ENCODE results near the gene SPATA13. TPM values are rescaled to one million over a fixed set of nuclear protein-coding genes. Genes with fewer than 3 reads are reported as not detected.
A peak's percentile ranks its signal among the peaks of the same experiment; 100 is the strongest.
"Not testable (repeated sequence)": the region's sequence is repeated elsewhere in the genome, so short reads cannot be mapped to it uniquely, and the experiment has no call there.

SPATA13 gene
- total RNA-seq, 1 experiment from 2014 or later: 22.1 TPM

GRCh38 chr13:24299488-24300114 lies 139.1 kb downstream of the SPATA13 start:
- in situ Hi-C loops (cut with HindIII; ENCODE audit: low pct_unique_long_range_greater_than_20kb, low sequenced_read_pairs): no loop called here
- no peak for DNase-seq (ENCODE audit: low read depth, low spot score)

- no peak for DNase-seq (ENCODE audit: low read depth, low spot score)
- in situ Hi-C loops (cut with HindIII; ENCODE audit: low pct_unique_long_range_greater_than_20kb, low sequenced_read_pairs): no loop called here
Measured at GRCh38 chr13:24301434-24301833, 140.9 kb downstream of the SPATA13 start.

GRCh38 chr13:24301911-24302310 lies 141.4 kb downstream of the SPATA13 start:
- DNase-seq (ENCODE audit: low read depth, low spot score): no peak
- in situ Hi-C loops (cut with HindIII; ENCODE audit: low pct_unique_long_range_greater_than_20kb, low sequenced_read_pairs): no loop called here

- no peak for DNase-seq (ENCODE audit: low read depth, low spot score)
- in situ Hi-C loops (cut with HindIII; ENCODE audit: low pct_unique_long_range_greater_than_20kb, low sequenced_read_pairs): no loop called here
Measured at GRCh38 chr13:24304620-24305019, 144.1 kb downstream of the SPATA13 start.

- in situ Hi-C loops (cut with HindIII; ENCODE audit: low pct_unique_long_range_greater_than_20kb, low sequenced_read_pairs): no loop called here
Measured at GRCh38 chr13:24306632-24307031, 146.1 kb downstream of the SPATA13 start.

GRCh38 chr13:24307211-24308067 lies 146.9 kb downstream of the SPATA13 start:
- DNase-seq (ENCODE audit: low read depth, low spot score): no peak
- in situ Hi-C loops (cut with HindIII; ENCODE audit: low pct_unique_long_range_greater_than_20kb, low sequenced_read_pairs): no loop called here

More at GRCh38 chr13:24306632-24307031, 146.1 kb downstream of the SPATA13 start:
- no peak for DNase-seq (ENCODE audit: low read depth, low spot score)

- DNase-seq (ENCODE audit: low read depth, low spot score): no peak
- in situ Hi-C loops (cut with HindIII; ENCODE audit: low pct_unique_long_range_greater_than_20kb, low sequenced_read_pairs): no loop called here
Measured at GRCh38 chr13:24308068-24308445, 147.5 kb downstream of the SPATA13 start.

- in situ Hi-C loops (cut with HindIII; ENCODE audit: low pct_unique_long_range_greater_than_20kb, low sequenced_read_pairs): no loop called here
- DNase-seq (ENCODE audit: low read depth, low spot score): no peak
Measured at GRCh38 chr13:24308488-24309020, 148.0 kb downstream of the SPATA13 start.

- DNase-seq (ENCODE audit: low read depth, low spot score); in situ Hi-C loops (cut with HindIII; ENCODE audit: low pct_unique_long_range_greater_than_20kb, low sequenced_read_pairs): not testable (repeated sequence)
Measured at GRCh38 chr13:24309300-24309699, 148.8 kb downstream of the SPATA13 start, which contains the start of gene C1QTNF9. Gene C1QTNF9, plus strand, starts transcription at chr13:24309580. Its CDS starts 6,424 bp downstream, at chr13:24316004.

GRCh38 chr13:24313439-24313838 lies 152.9 kb downstream of the SPATA13 start:
- in situ Hi-C loops (cut with HindIII; ENCODE audit: low pct_unique_long_range_greater_than_20kb, low sequenced_read_pairs): no loop called here
- DNase-seq (ENCODE audit: low read depth, low spot score): peak; percentile 34

- DNase-seq (ENCODE audit: low read depth, low spot score); in situ Hi-C loops (cut with HindIII; ENCODE audit: low pct_unique_long_range_greater_than_20kb, low sequenced_read_pairs): not testable (repeated sequence)
Measured at GRCh38 chr13:24317835-24318234, 157.3 kb downstream of the SPATA13 start.

- not testable (repeated sequence) for DNase-seq (ENCODE audit: low read depth, low spot score)
Measured at GRCh38 chr13:24318878-24319277, 158.4 kb downstream of the SPATA13 start.

GRCh38 chr13:24319641-24320040 lies 159.1 kb downstream of the SPATA13 start:
- in situ Hi-C loops (cut with HindIII; ENCODE audit: low pct_unique_long_range_greater_than_20kb, low sequenced_read_pairs); DNase-seq (ENCODE audit: low read depth, low spot score): not testable (repeated sequence)

More at GRCh38 chr13:24318878-24319277, 158.4 kb downstream of the SPATA13 start:
- in situ Hi-C loops (cut with HindIII; ENCODE audit: low pct_unique_long_range_greater_than_20kb, low sequenced_read_pairs): not testable (repeated sequence)

- in situ Hi-C loops (cut with HindIII; ENCODE audit: low pct_unique_long_range_greater_than_20kb, low sequenced_read_pairs); DNase-seq (ENCODE audit: low read depth, low spot score): not testable (repeated sequence)
Measured at GRCh38 chr13:24321416-24321815, 160.9 kb downstream of the SPATA13 start.

- in situ Hi-C loops (cut with HindIII; ENCODE audit: low pct_unique_long_range_greater_than_20kb, low sequenced_read_pairs): not testable (repeated sequence)
- DNase-seq (ENCODE audit: low read depth, low spot score): peak; percentile 10
Measured at GRCh38 chr13:24322470-24322869, 161.9 kb downstream of the SPATA13 start.

GRCh38 chr13:24323036-24323738 lies 162.7 kb downstream of the SPATA13 start:
- in situ Hi-C loops (cut with HindIII; ENCODE audit: low pct_unique_long_range_greater_than_20kb, low sequenced_read_pairs): no loop called here
- DNase-seq (ENCODE audit: low read depth, low spot score): no peak

- in situ Hi-C loops (cut with HindIII; ENCODE audit: low pct_unique_long_range_greater_than_20kb, low sequenced_read_pairs): no loop called here
- no peak for DNase-seq (ENCODE audit: low read depth, low spot score)
Measured at GRCh38 chr13:24323739-24324075, 163.2 kb downstream of the SPATA13 start.

GRCh38 chr13:24327598-24327997 lies 167.1 kb downstream of the SPATA13 start:
- DNase-seq (ENCODE audit: low read depth, low spot score); in situ Hi-C loops (cut with HindIII; ENCODE audit: low pct_unique_long_range_greater_than_20kb, low sequenced_read_pairs): not testable (repeated sequence)

Data from SK-MEL-5 (cell line).